AG04450 (cell line): ENCODE measurements around the gene KCNG3. TPM values are rescaled to one million over a fixed set of nuclear protein-coding genes. Genes with fewer than 3 reads are reported as not detected.

Source experiments
- CTCF ChIA-PET: fragments of 300-600, 350-600 bp; formaldehyde crosslinking; extraction: SDS; loops from one replicate; lab custom pipeline; 2022; ENCODE audit warnings: antibody characterized with exemption, inconsistent platforms; lab: Charles Lee
- POLR2A ChIA-PET: fragments of 350-600 bp; formaldehyde crosslinking; extraction: SDS; loops from one replicate; lab custom pipeline; 2021; ENCODE audit warnings: antibody characterized with exemption, inconsistent platforms; lab: Yijun Ruan, JAX
- DNase-seq: peaks from one replicate; pipeline ENCODE4 v3.0.0-alpha.2; 2011; ENCODE audit warnings: low read depth, low spot score
- H3K27ac ChIP-seq: one replicate; pipeline ENCODE4 v1.5.1; 2012; ENCODE audit warnings: low read depth, low read length, control low read depth
- H3K27me3 ChIP-seq: one replicate; pipeline ENCODE4 v1.6.0; 2012; ENCODE audit warnings: low read length; ENCODE audit not compliant: control insufficient read depth, insufficient read depth
- H3K4me3 ChIP-seq: 2 replicates; pipeline ENCODE4 v1.5.1; 2011; ENCODE audit warnings: mild to moderate bottlenecking, low read depth, low read length, control low read depth
- H3K9me3 ChIP-seq: 2 replicates; pipeline ENCODE4 v1.5.1; 2012; ENCODE audit warnings: low read length; ENCODE audit not compliant: control insufficient read depth, insufficient read depth
- CTCF ChIP-seq: IDR thresholded peaks from 2 replicates; pipeline ENCODE4 v1.5.1; 2011; ENCODE audit warnings: low read depth, low read length, control low read depth, inconsistent platforms
- polyA minus RNA-seq: library from RNA; depleted of rRNA, polyadenylated mRNA; stranded (reverse); fragments of >200 nt; gene quantifications from 2 replicates; pipeline ENCODE4 v1.2.3, GENCODE V29; 2011; rRNA and poly(A)+ RNA removed
- polyA plus RNA-seq: library from polyadenylated mRNA; depleted of rRNA; stranded (reverse); fragments of >200 nt; gene quantifications from 2 replicates; pipeline ENCODE4 v1.2.3, GENCODE V29; 2011; rRNA removed

Gene KCNG3
- polyA plus RNA-seq (not detected in 2 replicates), polyA minus RNA-seq (not detected in 2 replicates)

DNA sequence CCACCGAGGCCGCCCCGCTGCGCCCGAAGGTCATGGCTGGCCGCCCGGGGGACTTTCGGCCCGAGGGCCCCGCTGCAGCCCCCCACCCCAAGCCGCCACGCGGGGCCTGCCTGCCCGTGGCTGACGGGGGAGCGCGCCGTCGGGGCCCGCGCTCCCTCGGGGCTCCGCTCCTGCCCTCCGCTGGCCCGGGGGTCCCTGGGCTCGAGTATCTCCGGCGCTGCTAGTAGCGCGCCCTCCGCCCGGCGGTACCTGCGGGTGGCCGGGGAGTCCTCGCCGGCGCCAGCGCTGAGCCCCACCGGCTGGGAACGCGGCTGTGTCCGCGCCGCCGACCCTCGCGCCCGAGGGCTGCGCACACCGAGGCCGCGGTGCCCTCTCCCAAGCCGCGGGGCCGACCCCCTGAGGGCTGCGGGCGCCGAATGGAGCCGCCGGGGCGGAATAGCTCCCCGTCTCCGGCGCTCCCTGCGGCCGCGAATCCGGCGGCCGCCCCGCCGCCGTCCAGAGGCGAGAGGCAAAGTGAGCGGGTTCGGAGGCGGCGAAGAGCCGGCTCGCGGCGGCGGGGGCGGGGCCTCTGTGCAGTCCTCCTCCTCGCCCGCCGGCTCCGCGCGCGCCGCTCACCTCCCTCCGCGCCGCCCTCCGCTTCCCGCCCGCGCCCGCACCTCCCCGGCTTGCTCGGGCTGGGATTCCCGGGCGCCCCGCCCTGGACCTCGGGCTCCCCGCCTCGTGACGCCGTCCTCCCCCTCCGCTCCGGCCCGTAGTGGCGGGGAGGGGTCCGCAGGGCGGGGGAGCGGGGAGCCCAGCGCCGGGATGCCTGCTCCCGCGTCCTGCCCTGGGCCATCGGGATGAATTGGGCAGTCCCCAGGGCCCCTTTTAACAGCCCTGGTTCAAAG lies at the start of gene KCNG3:
TSS of gene KCNG3 (minus strand) at position 515 of the 887 bp plus-strand sequence. CDS start at position 34, 481 bp downstream.
- no peak within 1 kb of the TSS for H3K27ac ChIP-seq
- CTCF ChIA-PET = interaction anchor here (0.6 to 1.4 kb wide), 4 partner anchors 15 to 170 kb away, joined by 3 to 6 read pairs (median 5); no protein-coding TSS in a partner anchor
- H3K27me3 ChIP-seq = peaks cover 33% of the 10 kb centered on the region
- DNase-seq = no peak
- H3K4me3 ChIP-seq = peak within 1 kb of the TSS; percentile 54
- peaks cover 7% of the 10 kb centered on the region; the same call in 1 of the 2 replicates for H3K9me3 ChIP-seq
- no peak for TF ChIP-seq CTCF
- POLR2A ChIA-PET = interaction anchor here (0.6 kb wide), 2 partner anchors 45 to 1630 kb away, joined by 3 to 4 read pairs; no protein-coding TSS in a partner anchor

DNA sequence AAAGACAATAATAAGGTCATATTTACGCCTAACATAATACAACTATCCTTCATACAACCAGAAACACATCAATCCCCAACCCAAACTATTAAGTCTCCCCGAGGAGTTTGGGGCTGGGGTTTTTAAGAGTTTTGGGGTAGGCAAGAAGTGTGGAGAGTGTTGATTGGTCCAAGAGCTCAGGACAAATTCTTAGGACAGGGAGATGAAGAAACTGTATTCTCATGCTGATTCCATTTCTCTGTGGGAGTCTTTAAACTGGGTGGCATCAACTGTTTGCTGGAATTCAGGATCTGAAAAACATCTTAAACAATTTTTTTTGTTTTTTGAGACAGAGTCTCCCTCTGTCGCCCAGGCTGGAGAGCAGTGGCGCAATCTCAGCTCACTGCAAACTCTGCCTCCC lies 49.1 kb upstream of the KCNG3 start:
- POLR2A ChIA-PET = interaction anchor here (0.6 kb wide), 1 partner anchor 10 kb away, joined by 4 read pairs; no protein-coding TSS in a partner anchor
- DNase-seq = no peak
- CTCF ChIA-PET = no interaction called here
- TF ChIP-seq CTCF = no peak
- Histone ChIP-seq H3K9me3 (no peaks in the 10 kb centered on the region), H3K4me3 (no peak overlapping the region), H3K27ac (no peak overlapping the region), H3K27me3 (no peaks in the 10 kb centered on the region)

GRCh38 chr2:42537493-42537892 lies 43.7 kb upstream of the KCNG3 start:
- CTCF ChIA-PET = no interaction called here
- Histone ChIP-seq H3K27me3 (no peaks in the 10 kb centered on the region), H3K9me3 (no peaks in the 10 kb centered on the region), H3K27ac (no peak overlapping the region), H3K4me3 (no peak overlapping the region)
- DNase-seq = no peak
- POLR2A ChIA-PET = no interaction called here
- no peak for TF ChIP-seq CTCF

- POLR2A ChIA-PET = no interaction called here
- no peak for DNase-seq
- Histone ChIP-seq H3K27me3 (peaks cover 3% of the 10 kb centered on the region), H3K27ac (no peak overlapping the region), H3K4me3 (no peak overlapping the region), H3K9me3 (no peaks in the 10 kb centered on the region; the same call in 1 of the 2 replicates)
- TF ChIP-seq CTCF = no peak
- CTCF ChIA-PET = no interaction called here
Measured at GRCh38 chr2:42532397-42532796, 38.6 kb upstream of the KCNG3 start.

DNA sequence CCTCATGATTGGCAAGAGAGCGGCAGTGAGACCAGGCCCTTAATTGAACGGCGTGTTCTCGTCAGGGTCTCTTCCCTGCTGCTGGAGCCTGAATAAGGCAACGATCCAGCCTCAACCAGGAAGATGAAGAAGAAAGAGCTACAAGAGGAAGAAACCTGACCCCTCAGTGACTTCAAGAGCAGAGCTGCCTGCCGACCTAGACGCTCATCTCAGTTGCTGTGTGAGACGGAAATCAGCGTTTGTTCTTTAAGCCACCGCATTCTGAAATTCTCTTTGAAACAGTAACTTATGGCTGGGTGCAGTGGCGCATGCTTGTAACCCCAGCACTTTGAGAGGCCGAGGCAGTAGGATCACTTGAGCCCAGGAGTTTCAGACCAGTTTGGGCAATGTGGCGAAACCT lies 29.6 kb upstream of the KCNG3 start:
- DNase-seq = no peak
- Histone ChIP-seq H3K4me3 (no peak overlapping the region), H3K27ac (no peak overlapping the region), H3K27me3 (peaks cover under 1% of the 10 kb centered on the region), H3K9me3 (no peaks in the 10 kb centered on the region)
- POLR2A ChIA-PET = no interaction called here
- no peak for TF ChIP-seq CTCF
- CTCF ChIA-PET = no interaction called here
